Activated naive CD8-positive, alpha-beta T cell treated with anti-CD3 and anti-CD28 coated beads, Interleukin-2, amount 10 ng/mL, durations not matched to agents 7 days and 5 days (primary cell): ENCODE measurements around the gene UST. TPM values are rescaled to one million over a fixed set of nuclear protein-coding genes. Genes with fewer than 3 reads are reported as not detected.
A peak's percentile ranks its signal among the peaks of the same experiment; 100 is the strongest.

Source experiments
- ATAC-seq: fragments of 150-1000 bp; cut with Tn5 transposase; one replicate; pipeline ENCODE4 v1.10.0; 2021; ENCODE audit warnings: low read depth, moderate library complexity
- POLR2A ChIA-PET: fragments of 350-600 bp; sonication (Branson Sonifier 250); formaldehyde crosslinking; loops from one replicate; lab custom pipeline; 2021; ENCODE audit warnings: antibody characterized with exemption; lab: Charles Lee
- DNase-seq: peaks from one replicate; pipeline ENCODE4 v3.0.0; 2021
- H3K27ac Mint-ChIP-seq: one replicate; pipeline ENCODE4 v1.8.0; 2022; ENCODE audit warnings: mild to moderate bottlenecking, mixed read lengths
- H3K27me3 Mint-ChIP-seq: one replicate; pipeline ENCODE4 v1.8.0; 2022; ENCODE audit warnings: mild to moderate bottlenecking, moderate library complexity, mixed read lengths
- H3K36me3 Mint-ChIP-seq: one replicate; pipeline ENCODE4 v1.8.0; 2021; ENCODE audit warnings: mild to moderate bottlenecking, mixed read lengths
- H3K4me1 Mint-ChIP-seq: one replicate; pipeline ENCODE4 v1.8.0; 2021; ENCODE audit warnings: mixed read lengths
- H3K4me3 Mint-ChIP-seq: one replicate; pipeline ENCODE4 v1.8.0; 2022; ENCODE audit warnings: mild to moderate bottlenecking, moderate library complexity, mixed read lengths
- H3K9me3 Mint-ChIP-seq: one replicate; pipeline ENCODE4 v1.8.0; 2021; ENCODE audit warnings: mixed read lengths
- total RNA-seq, 2 experiments: library from RNA; stranded (reverse); gene quantifications; one replicate each; pipeline ENCODE4 v1.2.3, GENCODE V29; 2021

Gene UST
- total RNA-seq, 2 experiments from 2014 or later: 2.9 to 3.1 TPM

- DNase-seq: no peak
- Mint-ChIP-seq H3K27ac (no peak overlapping the region), H3K4me3 (no peak overlapping the region), H3K27me3 (no peaks in the 10 kb centered on the region), H3K4me1 (peaks cover 46% of the 10 kb centered on the region), H3K36me3 (peaks cover 20% of the 10 kb centered on the region), H3K9me3 (peaks cover 8% of the 10 kb centered on the region)
- ATAC-seq: no peak
- POLR2A ChIA-PET: interaction anchor here (0.9 to 1.3 kb wide), 2 partner anchors 21 to 31 kb away, joined by 3 read pairs; no protein-coding TSS in a partner anchor
These were observed 317.8 kb downstream of the UST start for GRCh38 chr6:149064660-149065015.

- no peaks in the 10 kb centered on the region for H3K27me3 Mint-ChIP-seq
- H3K36me3 Mint-ChIP-seq: peaks cover 20% of the 10 kb centered on the region
- peaks cover 41% of the 10 kb centered on the region for H3K4me1 Mint-ChIP-seq
- peak overlapping the region; percentile 95 for H3K27ac Mint-ChIP-seq
- no peak overlapping the region for H3K4me3 Mint-ChIP-seq
- DNase-seq: no peak
- H3K9me3 Mint-ChIP-seq: peaks cover 8% of the 10 kb centered on the region
- POLR2A ChIA-PET: interaction anchor here (1.3 to 1.7 kb wide), 4 partner anchors 9 to 252 kb away, joined by 3 to 7 read pairs (median 6); partner anchors contain the start of gene TAB2
- ATAC-seq: no peak
These were observed 318.3 kb downstream of the UST start for GRCh38 chr6:149065121-149065520.

- Mint-ChIP-seq H3K4me1 (peaks cover 34% of the 10 kb centered on the region), H3K27me3 (no peaks in the 10 kb centered on the region), H3K9me3 (peaks cover 8% of the 10 kb centered on the region), H3K36me3 (peaks cover 20% of the 10 kb centered on the region), H3K4me3 (peak overlapping the region; percentile 64), H3K27ac (peak overlapping the region; percentile 95)
- peak; percentile 55 for DNase-seq
- peak; percentile 97 for ATAC-seq
- POLR2A ChIA-PET: interaction anchor here (0.6 to 1.7 kb wide), 14 partner anchors 10 to 385 kb away, joined by 3 to 7 read pairs (median 4); partner anchors contain the start of gene TAB2
These were observed 319.1 kb downstream of the UST start for GRCh38 chr6:149065658-149066556.

- Mint-ChIP-seq H3K27me3 (no peaks in the 10 kb centered on the region), H3K4me1 (peaks cover 15% of the 10 kb centered on the region), H3K4me3 (no peak overlapping the region), H3K27ac (no peak overlapping the region), H3K36me3 (peaks cover 11% of the 10 kb centered on the region), H3K9me3 (peaks cover 8% of the 10 kb centered on the region)
- POLR2A ChIA-PET: no interaction called here
- no peak for ATAC-seq
- no peak for DNase-seq
These were observed 325.2 kb downstream of the UST start for GRCh38 chr6:149071997-149072396.

- Mint-ChIP-seq H3K4me1 (peaks cover 9% of the 10 kb centered on the region), H3K27ac (no peak overlapping the region), H3K36me3 (peaks cover 3% of the 10 kb centered on the region), H3K27me3 (no peaks in the 10 kb centered on the region), H3K9me3 (peaks cover 5% of the 10 kb centered on the region), H3K4me3 (no peak overlapping the region)
- POLR2A ChIA-PET: interaction anchor here (1.1 kb wide), 1 partner anchor 9 kb away, joined by 4 read pairs; no protein-coding TSS in a partner anchor
- no peak for DNase-seq
- no peak for ATAC-seq
These were observed 328.0 kb downstream of the UST start for GRCh38 chr6:149074832-149075258.

GRCh38 chr6:149075616-149076354 is 329.0 kb downstream of the UST start:
- no peak for ATAC-seq
- H3K27ac Mint-ChIP-seq: peak overlapping the region; percentile 36
- H3K36me3 Mint-ChIP-seq: peaks cover 3% of the 10 kb centered on the region
- DNase-seq: no peak
- H3K4me1 Mint-ChIP-seq: peaks cover 14% of the 10 kb centered on the region
- POLR2A ChIA-PET: interaction anchor here (1.0 to 1.1 kb wide), 2 partner anchors 10 to 45 kb away, joined by 3 to 4 read pairs; no protein-coding TSS in a partner anchor
- no peaks in the 10 kb centered on the region for H3K27me3 Mint-ChIP-seq
- peak overlapping the region; percentile 3 for H3K4me3 Mint-ChIP-seq
- peaks cover 5% of the 10 kb centered on the region for H3K9me3 Mint-ChIP-seq

GRCh38 chr6:149076355-149076734 is 329.5 kb downstream of the UST start:
- Mint-ChIP-seq H3K9me3 (peaks cover 5% of the 10 kb centered on the region), H3K27ac (no peak overlapping the region), H3K4me3 (no peak overlapping the region), H3K36me3 (peaks cover 3% of the 10 kb centered on the region), H3K27me3 (no peaks in the 10 kb centered on the region), H3K4me1 (peaks cover 20% of the 10 kb centered on the region)
- ATAC-seq (no peak), DNase-seq (no peak)
- POLR2A ChIA-PET: interaction anchor here (1.0 kb wide), 1 partner anchor 46 kb away, joined by 3 read pairs; no protein-coding TSS in a partner anchor

- Mint-ChIP-seq H3K27ac (no peak overlapping the region), H3K36me3 (no peaks in the 10 kb centered on the region), H3K4me3 (no peak overlapping the region), H3K9me3 (peaks cover 3% of the 10 kb centered on the region), H3K4me1 (peaks cover 26% of the 10 kb centered on the region), H3K27me3 (no peaks in the 10 kb centered on the region)
- DNase-seq: no peak
- POLR2A ChIA-PET: no interaction called here
- ATAC-seq: no peak
These were observed 330.4 kb downstream of the UST start for GRCh38 chr6:149077208-149077607.

- no peaks in the 10 kb centered on the region for H3K36me3 Mint-ChIP-seq
- ATAC-seq (no peak), DNase-seq (no peak)
- H3K4me1 Mint-ChIP-seq: peaks cover 36% of the 10 kb centered on the region
- H3K9me3 Mint-ChIP-seq: peaks cover 3% of the 10 kb centered on the region
- H3K27ac Mint-ChIP-seq: no peak overlapping the region
- H3K27me3 Mint-ChIP-seq: no peaks in the 10 kb centered on the region
- POLR2A ChIA-PET: no interaction called here
- H3K4me3 Mint-ChIP-seq: no peak overlapping the region
These were observed 331.5 kb downstream of the UST start for GRCh38 chr6:149078211-149078782.

- POLR2A ChIA-PET: no interaction called here
- Mint-ChIP-seq H3K9me3 (peaks cover 3% of the 10 kb centered on the region), H3K4me3 (no peak overlapping the region), H3K27ac (peak overlapping the region; percentile 25), H3K36me3 (no peaks in the 10 kb centered on the region), H3K4me1 (peaks cover 47% of the 10 kb centered on the region), H3K27me3 (no peaks in the 10 kb centered on the region)
- DNase-seq (no peak), ATAC-seq (no peak)
These were observed 332.6 kb downstream of the UST start for GRCh38 chr6:149079456-149079855.

GRCh38 chr6:149079911-149080491 is 333.2 kb downstream of the UST start:
- POLR2A ChIA-PET: interaction anchor here (1.1 kb wide), 2 partner anchors 14 to 49 kb away, joined by 4 to 5 read pairs; no protein-coding TSS in a partner anchor
- ATAC-seq: no peak
- no peak for DNase-seq
- Mint-ChIP-seq H3K27ac (peak overlapping the region; percentile 25), H3K4me1 (peaks cover 53% of the 10 kb centered on the region), H3K36me3 (peaks cover 4% of the 10 kb centered on the region), H3K9me3 (peaks cover 3% of the 10 kb centered on the region), H3K4me3 (no peak overlapping the region), H3K27me3 (no peaks in the 10 kb centered on the region)

- ATAC-seq (no peak), DNase-seq (no peak)
- peak overlapping the region; percentile 25 for H3K27ac Mint-ChIP-seq
- peaks cover 3% of the 10 kb centered on the region for H3K9me3 Mint-ChIP-seq
- POLR2A ChIA-PET: interaction anchor here (1.1 kb wide), 2 partner anchors 14 to 49 kb away, joined by 4 to 5 read pairs; no protein-coding TSS in a partner anchor
- no peaks in the 10 kb centered on the region for H3K27me3 Mint-ChIP-seq
- H3K36me3 Mint-ChIP-seq: peaks cover 8% of the 10 kb centered on the region
- peaks cover 54% of the 10 kb centered on the region for H3K4me1 Mint-ChIP-seq
- no peak overlapping the region for H3K4me3 Mint-ChIP-seq
These were observed 333.7 kb downstream of the UST start for GRCh38 chr6:149080511-149080910.
